ENCODE measurements around the gene GCK. TPM values are rescaled to one million over a fixed set of nuclear protein-coding genes. Genes with fewer than 3 reads are reported as not detected.
"Not testable (repeated sequence)": the region's sequence is repeated elsewhere in the genome, so short reads cannot be mapped to it uniquely, and the experiment has no call there.

Gene GCK
- total and polyA plus RNA-seq, 2 donors (not counting 1 experiment from before 2014, with no cell fraction given) = 0.22 to 0.24 TPM

GRCh38 chr7:44172352-44172751, 16.9 kb downstream of the GCK start:
- ChIA-PET CTCF (no interaction called here), POLR2A (no interaction called here)
- H3K79me2 ChIP-seq (ENCODE audit: control insufficient read depth, insufficient read depth, low read length) = no peaks in the 10 kb centered on the region
- no peak for DNase-seq
- no peak overlapping the region for H3K9ac ChIP-seq (ENCODE audit: low read length)
- H3K27me3 ChIP-seq (replicated peaks in 1 of 4; ENCODE audit: control extremely low read depth in 1 of 4, control insufficient read depth in 3 of 4, insufficient read depth in 4 of 4, low read length in 3 of 4) = peaks cover 0 to 16% (median 1%) of the 10 kb centered on the region in 4 experiments
- no peak overlapping the region for H2AFZ ChIP-seq (ENCODE audit: insufficient read depth, low read depth, low read length, poor library complexity, severe bottlenecking)
- Mint-ChIP-seq H3K27ac (no peak overlapping the region), H3K27me3 (peaks cover 26% of the 10 kb centered on the region), H3K4me3 (no peak overlapping the region), H3K4me1 (peaks cover 15% of the 10 kb centered on the region), H3K9me3 (ENCODE audit: insufficient read depth) (no peaks in the 10 kb centered on the region)
- H4K20me1 ChIP-seq (ENCODE audit: control insufficient read depth, insufficient read depth, low read length, poor library complexity, severe bottlenecking) = no peaks in the 10 kb centered on the region
- peaks cover 7 to 13% of the 10 kb centered on the region in 2 donors for H3K4me1 ChIP-seq (ENCODE audit: control insufficient read depth in 2 of 2, insufficient read depth in 2 of 2, low read length in 2 of 2)
- intact Hi-C loops (cut with micrococcal nuclease) = no loop called here
- ATAC-seq (ENCODE audit: low read depth) = no peak
- no peak overlapping the region for H3K4me2 ChIP-seq (replicated peaks; ENCODE audit: low read depth, low read length, poor library complexity, severe bottlenecking)
- H3K4me3 ChIP-seq (ENCODE audit: control extremely low read depth in 1 of 5, extremely low read depth in 1 of 5, insufficient read depth in 1 of 5, low read depth in 2 of 5, low read length in 4 of 5) = no peak overlapping the region
- TF ChIP-seq EZH2 (IDR thresholded peaks at IDR 0.05; ENCODE audit: borderline replicate concordance, insufficient read depth, low read depth, low read length, poor library complexity, severe bottlenecking) (no peak), CTCF (IDR thresholded peaks at IDR 0.05) (no peak)
- no peaks in the 10 kb centered on the region for H3K36me3 ChIP-seq (replicated peaks in 1 of 2; ENCODE audit: control extremely low read depth in 1 of 2, control insufficient read depth in 1 of 2, extremely low read depth in 1 of 2, insufficient read depth in 2 of 2, low read length in 1 of 2)
- no peak overlapping the region for H3K27ac ChIP-seq (ENCODE audit: low read length in 2 of 2)
- no peaks in the 10 kb centered on the region for H3K9me3 ChIP-seq (ENCODE audit: control extremely low read depth in 1 of 3, control insufficient read depth in 2 of 3, insufficient read depth in 1 of 3, low read length in 2 of 3)

- CTCF ChIA-PET = not testable (repeated sequence)
These were observed 17.3 kb downstream of the GCK start for GRCh38 chr7:44171901-44172300.

More at GRCh38 chr7:44171901-44172300, 17.3 kb downstream of the GCK start:
- H3K4me2 ChIP-seq (replicated peaks; ENCODE audit: low read depth, low read length, poor library complexity, severe bottlenecking); ATAC-seq (ENCODE audit: low read depth); H3K27ac ChIP-seq (ENCODE audit: low read length in 2 of 2); intact Hi-C loops (cut with micrococcal nuclease); H3K79me2 ChIP-seq (ENCODE audit: control insufficient read depth, insufficient read depth, low read length); H3K9me3 ChIP-seq (ENCODE audit: control extremely low read depth in 1 of 3, control insufficient read depth in 2 of 3, insufficient read depth in 1 of 3, low read length in 2 of 3); H3K4me3 ChIP-seq (ENCODE audit: control extremely low read depth in 1 of 5, extremely low read depth in 1 of 5, insufficient read depth in 1 of 5, low read depth in 2 of 5, low read length in 4 of 5); H3K4me3 Mint-ChIP-seq; H3K9me3 Mint-ChIP-seq (ENCODE audit: insufficient read depth); H3K36me3 ChIP-seq (replicated peaks in 1 of 2; ENCODE audit: control extremely low read depth in 1 of 2, control insufficient read depth in 1 of 2, extremely low read depth in 1 of 2, insufficient read depth in 2 of 2, low read length in 1 of 2); POLR2A ChIA-PET; H3K9ac ChIP-seq (ENCODE audit: low read length); H3K27ac Mint-ChIP-seq; H4K20me1 ChIP-seq (ENCODE audit: control insufficient read depth, insufficient read depth, low read length, poor library complexity, severe bottlenecking); H2AFZ ChIP-seq (ENCODE audit: insufficient read depth, low read depth, low read length, poor library complexity, severe bottlenecking); DNase-seq: not testable (repeated sequence)
- H3K4me1 Mint-ChIP-seq = peaks cover 15% of the 10 kb centered on the region
- WGBS (ENCODE audit: insufficient coverage) = 86% methylated on average over 7 of the region's 9 CpGs
- Histone ChIP-seq H3K27me3 (replicated peaks in 1 of 4; ENCODE audit: control extremely low read depth in 1 of 4, control insufficient read depth in 3 of 4, insufficient read depth in 4 of 4, low read length in 3 of 4) (peaks cover 0 to 16% (median 1%) of the 10 kb centered on the region in 4 experiments), H3K4me1 (ENCODE audit: control insufficient read depth in 2 of 2, insufficient read depth in 2 of 2, low read length in 2 of 2) (peaks cover 7 to 13% of the 10 kb centered on the region in 2 donors)
- H3K27me3 Mint-ChIP-seq = peaks cover 22% of the 10 kb centered on the region
